Common myeloid progenitor, CD34-positive (primary cell): ENCODE measurements around the gene MCF2L.

Experiments
- CTCF ChIA-PET: fragments of 350-600 bp; sonication (Branson Sonifier 250); formaldehyde crosslinking; loops from one replicate; lab custom pipeline; 2021; ENCODE audit warnings: antibody characterized with exemption; lab: Charles Lee
- POLR2A ChIA-PET: fragments of 350-600 bp; sonication (Branson Sonifier 250); formaldehyde crosslinking; loops from one replicate; lab custom pipeline; 2021; ENCODE audit warnings: antibody characterized with exemption; lab: Charles Lee
- DNase-seq, 3 donors: peaks; one replicate each; pipeline versions ENCODE4 v3.0.0 to v3.0.0-alpha.2; 2013
- H3K27ac ChIP-seq, 2 experiments: 1 replicate in 1 of 2; 2 replicates in 1 of 2; pipeline ENCODE4 v1.7.0; 2013; ENCODE audit warnings: inconsistent platforms in 2 of 2, low read length in 2 of 2, mild to moderate bottlenecking in 2 of 2, low read depth in 1 of 2, moderate library complexity in 1 of 2; ENCODE audit not compliant: severe bottlenecking in 2 of 2, insufficient read depth in 1 of 2, poor library complexity in 1 of 2
- H3K27me3 ChIP-seq, 5 experiments: replicated peaks in 2 of 5; 1 replicate in 3 of 5; 2 replicates in 2 of 5; pipeline versions ENCODE4 v1.6.1 to v1.7.0; 2013; ENCODE audit warnings: low read length in 4 of 5, mild to moderate bottlenecking in 2 of 5, moderate library complexity in 2 of 5, inconsistent platforms in 1 of 5; ENCODE audit not compliant: insufficient read depth in 5 of 5, control insufficient read depth in 4 of 5
- H3K36me3 ChIP-seq, 4 experiments: 1 replicate in 2 of 4; 2 replicates in 2 of 4; pipeline versions ENCODE4 v1.6.1 to v1.7.0; 2013; ENCODE audit warnings: low read length in 3 of 4, control low read depth in 1 of 4, mild to moderate bottlenecking in 1 of 4; ENCODE audit not compliant: control insufficient read depth in 4 of 4, insufficient read depth in 4 of 4
- H3K4me1 ChIP-seq, 4 experiments: 1 replicate in 3 of 4; 2 replicates in 1 of 4; pipeline versions ENCODE4 v1.6.1 to v1.7.1; 2013; ENCODE audit warnings: low read length in 3 of 4, mild to moderate bottlenecking in 3 of 4, control low read depth in 1 of 4, inconsistent platforms in 1 of 4, moderate library complexity in 1 of 4; ENCODE audit not compliant: control insufficient read depth in 4 of 4, insufficient read depth in 4 of 4; ENCODE audit errors: control extremely low read depth in 1 of 4
- H3K4me3 ChIP-seq, 7 experiments: 1 replicate in 4 of 7; 2 replicates in 3 of 7; pipeline versions ENCODE4 v1.5.1 to v1.7.0; 2013; ENCODE audit warnings: mild to moderate bottlenecking in 7 of 7, low read length in 6 of 7, moderate library complexity in 6 of 7, inconsistent platforms in 2 of 7, low read depth in 2 of 7, control low read depth in 1 of 7; ENCODE audit not compliant: insufficient read depth in 4 of 7, control insufficient read depth in 1 of 7; ENCODE audit errors: extremely low read depth in 1 of 7
- H3K9me3 ChIP-seq, 5 experiments: 1 replicate in 4 of 5; 2 replicates in 1 of 5; pipeline versions ENCODE4 v1.6.1 to v1.7.1; 2013; ENCODE audit warnings: low read length in 4 of 5, mild to moderate bottlenecking in 2 of 5, inconsistent platforms in 1 of 5, low read depth in 1 of 5, moderate library complexity in 1 of 5; ENCODE audit not compliant: control insufficient read depth in 4 of 5, insufficient read depth in 2 of 5; ENCODE audit errors: control extremely low read depth in 1 of 5
- WGBS: methylation state at CpG from one replicate; pipeline ENCODE4 v1.1.5; 2013; ENCODE audit not compliant: insufficient coverage; 5-methylcytosine and 5-hydroxymethylcytosine counted together

Gene MCF2L

DNA sequence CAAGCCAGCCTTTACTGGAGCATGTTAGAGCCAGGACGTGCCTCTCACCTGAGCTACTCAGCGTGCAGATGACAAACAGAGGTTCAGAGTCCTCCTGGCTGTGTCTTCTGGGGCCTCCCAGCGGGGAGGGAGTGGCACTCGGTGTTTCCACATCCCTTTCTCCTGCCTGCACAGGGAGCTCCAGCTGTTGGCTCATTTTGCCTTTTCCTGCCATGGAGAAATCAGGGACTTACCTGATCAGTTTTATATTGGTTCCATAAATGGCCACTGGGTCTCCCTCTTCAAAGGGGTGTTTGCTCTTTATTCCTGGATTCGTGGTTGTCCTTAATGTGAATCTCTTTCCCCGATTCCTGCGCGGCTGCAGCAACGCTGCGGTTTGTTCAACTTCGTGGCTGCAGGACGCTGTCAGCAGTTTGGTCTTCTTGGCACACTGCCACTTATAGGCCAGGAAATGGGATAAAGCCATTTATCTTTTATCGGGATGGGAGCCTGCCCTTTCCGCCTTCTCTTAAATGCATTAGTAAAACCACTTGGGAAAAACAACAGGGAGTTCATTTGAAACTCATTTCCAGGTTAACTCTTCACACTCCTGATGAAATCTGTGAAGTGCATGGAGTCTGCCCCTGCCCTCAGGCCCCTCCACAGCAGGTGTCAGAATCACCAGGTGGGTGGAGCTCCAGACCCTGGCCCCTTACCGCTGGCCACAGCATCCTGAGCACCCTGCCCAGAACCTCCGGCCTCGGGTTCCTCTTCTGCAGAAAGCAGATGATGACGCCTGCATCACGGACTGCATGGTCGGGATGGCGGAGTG is 39.8 kb upstream of the MCF2L start:
- H3K36me3 ChIP-seq = no peaks in the 10 kb centered on the region
- DNase-seq = peak; percentile 36 to 93 (median 89)
- peaks cover 3 to 21% (median 20%) of the 10 kb centered on the region in 4 experiments for H3K4me1 ChIP-seq
- peaks cover 0 to 4% (median 0%) of the 10 kb centered on the region in 5 experiments for H3K9me3 ChIP-seq
- ChIA-PET CTCF (interaction anchor here (0.8 to 1.6 kb wide), 3 partner anchors 10 to 98 kb away, joined by 3 read pairs; no protein-coding TSS in a partner anchor), POLR2A (interaction anchor here (1.4 kb wide), 1 partner anchor 55 kb away, joined by 4 read pairs; no protein-coding TSS in a partner anchor)
- H3K4me3 ChIP-seq = peak overlapping the region in 3 of 7 experiments; percentile 28 to 58 (median 29)
- H3K27ac ChIP-seq = no peak overlapping the region
- under 1% methylated on average over 21 of the region's 21 CpGs for WGBS
- peaks cover 0 to 5% (median 0%) of the 10 kb centered on the region in 5 experiments for H3K27me3 ChIP-seq

DNA sequence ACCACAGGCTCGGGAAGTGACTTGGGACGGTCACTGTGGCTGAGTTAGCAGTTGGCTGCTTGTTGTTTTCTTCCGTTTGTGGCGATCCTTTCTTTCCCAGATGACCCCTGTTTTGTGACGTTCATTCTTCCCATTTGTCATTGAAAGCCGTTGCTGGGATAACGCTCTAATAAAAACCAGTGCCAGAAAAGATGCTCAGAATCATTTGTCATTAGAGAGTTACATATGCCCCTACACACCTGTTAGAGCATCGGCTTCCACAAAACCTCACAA is 39.3 kb upstream of the MCF2L start:
- CTCF ChIA-PET = interaction anchor here (0.8 to 1.6 kb wide), 2 partner anchors 9 to 98 kb away, joined by 3 read pairs; no protein-coding TSS in a partner anchor
- Histone ChIP-seq H3K36me3 (no peaks in the 10 kb centered on the region), H3K27me3 (peaks cover 0 to 5% (median 0%) of the 10 kb centered on the region in 5 experiments), H3K4me1 (peaks cover 3 to 23% (median 20%) of the 10 kb centered on the region in 4 experiments), H3K27ac (no peak overlapping the region), H3K4me3 (peak overlapping the region in 3 of 7 experiments; percentile 28 to 58 (median 29)), H3K9me3 (peaks cover 0 to 4% (median 0%) of the 10 kb centered on the region in 5 experiments)
- WGBS = 14% methylated on average over 8 of the region's 8 CpGs
- POLR2A ChIA-PET = interaction anchor here (1.4 kb wide), 1 partner anchor 55 kb away, joined by 4 read pairs; no protein-coding TSS in a partner anchor
- no peak for DNase-seq

DNA sequence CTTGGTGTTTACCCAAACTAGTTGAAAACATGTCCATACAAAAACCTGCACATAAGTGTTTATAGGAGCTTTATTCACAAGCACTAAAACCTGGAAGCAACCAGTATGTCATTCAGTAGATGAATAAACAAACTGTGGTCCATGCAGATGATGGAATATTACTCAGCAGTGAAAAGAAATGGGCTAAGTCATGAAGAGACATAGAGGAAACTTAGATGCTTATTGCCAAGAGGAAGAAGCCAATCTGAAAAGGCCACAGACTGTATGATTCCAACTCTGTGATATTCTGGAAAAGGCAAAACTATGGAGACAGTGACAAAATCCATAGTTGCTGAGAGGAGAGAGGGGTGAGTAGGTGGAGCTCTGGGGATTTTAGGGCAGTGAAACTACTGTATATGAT is 38.8 kb upstream of the MCF2L start:
- CTCF ChIA-PET = interaction anchor here (0.8 to 1.6 kb wide), 2 partner anchors 9 to 97 kb away, joined by 3 read pairs; no protein-coding TSS in a partner anchor
- POLR2A ChIA-PET = interaction anchor here (1.4 kb wide), 1 partner anchor 56 kb away, joined by 4 read pairs; no protein-coding TSS in a partner anchor
- H3K27me3 ChIP-seq = peaks cover 0 to 5% (median 0%) of the 10 kb centered on the region in 5 experiments

DNA sequence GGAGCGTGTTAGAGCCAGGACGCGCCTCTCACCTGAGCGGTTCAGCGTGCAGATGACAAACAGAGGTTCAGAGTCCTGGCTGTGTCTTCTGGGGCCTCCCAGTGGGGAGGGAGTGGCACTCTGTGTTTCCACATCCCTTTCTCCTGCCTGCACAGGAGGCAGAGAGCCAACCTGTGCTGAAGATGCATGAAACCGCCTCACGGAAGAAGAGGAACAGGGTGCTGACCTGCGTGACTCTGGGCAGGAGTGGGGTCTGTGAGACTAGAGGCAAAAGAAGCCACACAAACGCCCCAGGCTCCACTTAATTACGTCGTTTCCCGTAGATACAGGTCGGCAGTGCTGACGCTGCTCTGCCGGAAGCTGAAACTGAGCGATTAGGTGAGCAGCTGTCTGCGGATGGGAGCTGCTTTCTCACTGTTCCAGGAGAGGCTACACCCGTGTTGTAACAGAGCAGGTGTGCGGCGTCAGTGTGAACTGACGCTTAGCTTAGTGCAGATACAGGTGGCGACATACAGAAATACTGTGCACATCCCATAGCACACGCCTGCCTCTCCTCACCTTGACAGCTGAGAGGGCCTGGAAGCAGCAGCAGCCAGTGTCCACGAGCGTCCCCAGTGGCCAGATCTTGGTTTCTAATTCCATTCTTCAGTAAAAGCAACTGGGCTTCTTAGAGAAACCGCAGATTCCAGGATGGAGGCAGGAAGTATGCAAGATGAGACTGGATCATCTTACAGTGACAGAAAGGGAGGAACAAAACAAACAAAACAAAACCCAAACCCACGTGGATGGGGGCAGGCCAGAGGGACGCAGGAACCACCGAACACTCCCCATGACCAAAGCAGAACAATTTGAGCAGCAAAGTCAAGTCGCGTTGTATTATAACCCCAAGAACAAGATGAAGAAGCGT is 37.7 kb upstream of the MCF2L start:
- ChIA-PET CTCF (interaction anchor here (0.9 to 1.6 kb wide), 3 partner anchors 9 to 96 kb away, joined by 3 read pairs; no protein-coding TSS in a partner anchor), POLR2A (no interaction called here)
- H3K4me1 ChIP-seq = peaks cover 3 to 23% (median 20%) of the 10 kb centered on the region in 4 experiments
- H3K27me3 ChIP-seq = peaks cover 0 to 5% (median 0%) of the 10 kb centered on the region in 5 experiments
- DNase-seq = no peak
- H3K4me3 ChIP-seq = no peak overlapping the region
- peaks cover 0 to 4% (median 0%) of the 10 kb centered on the region in 5 experiments for H3K9me3 ChIP-seq
- 96% methylated on average over 32 of the region's 32 CpGs for WGBS
- H3K36me3 ChIP-seq = no peaks in the 10 kb centered on the region
- H3K27ac ChIP-seq = no peak overlapping the region

More for the DNA sequence above, 38.8 kb upstream of the MCF2L start:
- no peak for DNase-seq
- Histone ChIP-seq H3K9me3 (peaks cover 0 to 4% (median 0%) of the 10 kb centered on the region in 5 experiments), H3K36me3 (no peaks in the 10 kb centered on the region), H3K27ac (no peak overlapping the region), H3K4me1 (peaks cover 3 to 23% (median 20%) of the 10 kb centered on the region in 4 experiments), H3K4me3 (no peak overlapping the region)

DNA sequence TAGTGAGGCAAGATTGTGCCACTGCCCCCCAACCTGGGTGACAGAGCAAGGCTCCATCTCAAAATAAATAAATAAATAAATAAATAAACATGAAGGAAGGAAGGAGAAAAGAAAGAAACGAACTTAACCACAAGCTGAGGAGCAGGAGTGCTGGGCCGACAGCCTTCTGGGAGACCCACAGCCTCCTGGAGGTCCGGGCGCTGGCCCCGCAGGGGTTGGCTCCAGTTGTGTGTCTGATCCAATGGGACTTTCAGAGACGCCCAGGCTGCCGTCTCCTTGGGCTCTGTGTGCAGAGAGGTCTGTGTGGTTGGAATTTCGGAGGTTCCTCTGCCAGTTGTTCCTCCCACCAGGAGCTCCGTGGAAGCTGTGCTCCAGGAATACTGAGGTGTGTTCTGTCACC is 36.0 kb upstream of the MCF2L start:
- no peak for DNase-seq
- H3K27me3 ChIP-seq = peaks cover 0 to 5% (median 0%) of the 10 kb centered on the region in 5 experiments
- 61% methylated on average over 7 of the region's 9 CpGs for WGBS
- H3K9me3 ChIP-seq = no peaks in the 10 kb centered on the region
- H3K27ac ChIP-seq = no peak overlapping the region
- POLR2A ChIA-PET = no interaction called here
- no peaks in the 10 kb centered on the region for H3K36me3 ChIP-seq
- CTCF ChIA-PET = interaction anchor here (0.6 to 2.2 kb wide), 2 partner anchors 10 to 113 kb away, joined by 3 to 5 read pairs; no protein-coding TSS in a partner anchor
- H3K4me3 ChIP-seq = no peak overlapping the region
- peaks cover 3 to 23% (median 20%) of the 10 kb centered on the region in 4 experiments for H3K4me1 ChIP-seq

DNA sequence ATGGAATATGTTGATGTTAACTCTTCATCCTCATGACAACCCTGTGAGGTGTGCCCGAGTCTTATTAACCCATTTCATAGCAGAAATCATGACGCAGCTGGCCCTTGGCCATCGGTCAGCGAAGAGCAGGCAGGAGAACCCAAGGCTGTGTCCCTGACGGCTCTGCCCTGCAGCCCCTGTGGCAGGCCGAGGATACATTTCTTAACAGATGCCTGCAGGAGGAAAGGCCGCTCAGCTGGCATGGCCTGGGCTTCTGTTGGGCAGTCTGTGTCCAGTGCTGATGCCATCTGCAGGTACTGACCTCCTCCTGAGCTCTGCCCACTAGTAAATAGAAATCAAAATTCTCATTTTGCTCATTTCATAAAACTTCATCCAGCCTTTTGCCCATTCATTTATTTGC is 35.4 kb upstream of the MCF2L start:
- DNase-seq = no peak
- peaks cover 3 to 21% (median 16%) of the 10 kb centered on the region in 4 experiments for H3K4me1 ChIP-seq
- ChIA-PET POLR2A (no interaction called here), CTCF (interaction anchor here (2.2 kb wide), 1 partner anchor 9 kb away, joined by 5 read pairs; no protein-coding TSS in a partner anchor)
- no peaks in the 10 kb centered on the region for H3K36me3 ChIP-seq
- H3K27ac ChIP-seq = no peak overlapping the region
- H3K4me3 ChIP-seq = no peak overlapping the region
- WGBS = 94% methylated on average over 5 of the region's 7 CpGs
- no peaks in the 10 kb centered on the region for H3K9me3 ChIP-seq
- peaks cover 0 to 4% (median 1%) of the 10 kb centered on the region in 5 experiments for H3K27me3 ChIP-seq
